Neural progenitor cell (in vitro differentiated cells): ENCODE results near the gene PAIP2. TPM values are rescaled to one million over a fixed set of nuclear protein-coding genes. Genes with fewer than 3 reads are reported as not detected.

Experiments used
- DNase-seq: peaks from one replicate; pipeline ENCODE4 v3.0.0-alpha.2; 2016; ENCODE audit warnings: low spot score
- H2AFZ ChIP-seq: fragments of 200-600 bp; sonication (generic); replicated peaks from 2 replicates; pipeline ENCODE4 v1.6.1; 2016; ENCODE audit warnings: antibody characterized with exemption
- H3F3A ChIP-seq: fragments of 200-600 bp; sonication (generic); 2 replicates; pipeline ENCODE4 v1.6.1; 2016; ENCODE audit warnings: antibody characterized with exemption, low read depth
- H3K27ac ChIP-seq: fragments of 200-600 bp; sonication (generic); 2 replicates; pipeline ENCODE4 v1.5.1; 2016; ENCODE audit warnings: mild to moderate bottlenecking
- H3K27me3 ChIP-seq: fragments of 200-600 bp; sonication (generic); 2 replicates; pipeline ENCODE4 v1.6.1; 2016; ENCODE audit warnings: mild to moderate bottlenecking, moderate library complexity
- H3K36me3 ChIP-seq: fragments of 200-600 bp; sonication (generic); 2 replicates; pipeline ENCODE4 v1.5.1; 2016
- H3K4me1 ChIP-seq: fragments of 200-600 bp; sonication (generic); 2 replicates; pipeline ENCODE4 v1.6.1; 2016; ENCODE audit warnings: mixed run types
- H3K4me2 ChIP-seq: fragments of 200-600 bp; sonication (generic); 2 replicates; pipeline ENCODE4 v1.6.1; 2016
- H3K4me3 ChIP-seq: fragments of 200-600 bp; sonication (generic); 2 replicates; pipeline ENCODE4 v1.5.1; 2016
- H3K79me2 ChIP-seq: fragments of 200-600 bp; sonication (generic); 2 replicates; pipeline ENCODE4 v1.6.1; 2016; ENCODE audit warnings: low read depth
- H3K9ac ChIP-seq: fragments of 200-600 bp; sonication (generic); 2 replicates; pipeline ENCODE4 v1.6.1; 2016
- H3K9me3 ChIP-seq: fragments of 200-600 bp; sonication (generic); 2 replicates; pipeline ENCODE4 v1.5.1; 2016; ENCODE audit warnings: low read depth
- H4K20me1 ChIP-seq: fragments of 200-600 bp; sonication (generic); 2 replicates; pipeline ENCODE4 v1.6.1; 2016; ENCODE audit warnings: low read depth
- H3K27ac Mint-ChIP-seq: 3 replicates; pipeline ENCODE4 v1.8.0; 2021; ENCODE audit warnings: mixed read lengths
- H3K27me3 Mint-ChIP-seq: 2 replicates; pipeline ENCODE4 v1.8.0; 2022; ENCODE audit warnings: low read depth, mild to moderate bottlenecking, inconsistent platforms, moderate library complexity, mixed read lengths; ENCODE audit not compliant: insufficient read depth
- H3K36me3 Mint-ChIP-seq: 3 replicates; pipeline ENCODE4 v1.8.0; 2021; ENCODE audit warnings: mixed read lengths
- H3K4me1 Mint-ChIP-seq: 3 replicates; pipeline ENCODE4 v1.8.0; 2021; ENCODE audit warnings: mixed read lengths
- H3K4me3 Mint-ChIP-seq: 3 replicates; pipeline ENCODE4 v1.8.0; 2021; ENCODE audit warnings: mild to moderate bottlenecking, moderate library complexity, mixed read lengths
- H3K9me3 Mint-ChIP-seq: 3 replicates; pipeline ENCODE4 v1.8.0; 2020; ENCODE audit warnings: mixed read lengths
- EZH2 ChIP-seq: fragments of 200-600 bp; sonication (generic); IDR thresholded peaks from 2 replicates; pipeline ENCODE4 v1.6.1; 2017; ENCODE audit warnings: antibody characterized with exemption, mild to moderate bottlenecking, moderate library complexity
- EZH2phosphoT487 ChIP-seq: fragments of 200-600 bp; sonication (generic); IDR thresholded peaks from 2 replicates; pipeline ENCODE4 v1.6.1; 2017; ENCODE audit warnings: antibody characterized with exemption
- total RNA-seq: library from RNA; depleted of rRNA; stranded (reverse); fragments of >200 nt; gene quantifications from 2 replicates; pipeline ENCODE4 v1.2.3, GENCODE V29; 2015; ENCODE audit warnings: low replicate concordance
- TF ChIP-seq, protein P1 (sequence below): fragments of 200-600 bp; sonication (generic); IDR thresholded peaks from 2 replicates; pipeline ENCODE4 v1.5.1; 2017; ENCODE audit warnings: antibody characterized with exemption, mild to moderate bottlenecking

PAIP2 gene
- total RNA-seq, 1 donor from 2014 or later = 201 TPM

GRCh38 chr5:139312075-139312474 is 29.6 kb upstream of the PAIP2 start:
- H4K20me1 ChIP-seq = peaks cover 100% of the 10 kb centered on the region

DNA sequence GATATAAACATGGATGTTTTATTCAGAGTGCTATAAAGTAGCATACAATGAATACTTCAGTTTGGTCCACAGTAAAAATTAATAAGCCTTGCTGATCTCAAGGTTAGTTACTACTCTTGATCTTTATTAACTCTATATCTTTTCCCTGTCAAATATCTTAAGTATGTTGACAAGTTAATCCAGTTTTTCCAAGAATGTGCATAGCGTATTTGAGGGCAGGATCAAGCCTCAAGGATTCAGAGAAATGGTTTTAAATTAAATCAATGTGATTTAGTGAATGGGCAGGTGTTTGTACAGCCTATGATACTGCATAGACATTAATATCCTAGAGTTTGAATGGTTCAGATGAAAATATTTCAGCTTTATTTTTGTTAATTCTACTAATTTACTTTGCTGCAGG is 27.4 kb upstream of the PAIP2 start:
- peaks cover 22% of the 10 kb centered on the region for H3K4me1 Mint-ChIP-seq
- H3K9me3 Mint-ChIP-seq = no peaks in the 10 kb centered on the region
- H3K27me3 Mint-ChIP-seq = peaks cover 3% of the 10 kb centered on the region
- no peak overlapping the region for H3K4me3 Mint-ChIP-seq
- H2AFZ ChIP-seq = no peak overlapping the region
- no peak overlapping the region for H3K27ac ChIP-seq
- no peak overlapping the region for H3K4me3 ChIP-seq
- H4K20me1 ChIP-seq = peaks cover 98% of the 10 kb centered on the region
- peaks cover 87% of the 10 kb centered on the region for H3F3A ChIP-seq
- no peak for DNase-seq
- TF ChIP-seq EZH2 (no peak), EZH2phosphoT487 (no peak)
- TF ChIP-seq, protein P1, sequence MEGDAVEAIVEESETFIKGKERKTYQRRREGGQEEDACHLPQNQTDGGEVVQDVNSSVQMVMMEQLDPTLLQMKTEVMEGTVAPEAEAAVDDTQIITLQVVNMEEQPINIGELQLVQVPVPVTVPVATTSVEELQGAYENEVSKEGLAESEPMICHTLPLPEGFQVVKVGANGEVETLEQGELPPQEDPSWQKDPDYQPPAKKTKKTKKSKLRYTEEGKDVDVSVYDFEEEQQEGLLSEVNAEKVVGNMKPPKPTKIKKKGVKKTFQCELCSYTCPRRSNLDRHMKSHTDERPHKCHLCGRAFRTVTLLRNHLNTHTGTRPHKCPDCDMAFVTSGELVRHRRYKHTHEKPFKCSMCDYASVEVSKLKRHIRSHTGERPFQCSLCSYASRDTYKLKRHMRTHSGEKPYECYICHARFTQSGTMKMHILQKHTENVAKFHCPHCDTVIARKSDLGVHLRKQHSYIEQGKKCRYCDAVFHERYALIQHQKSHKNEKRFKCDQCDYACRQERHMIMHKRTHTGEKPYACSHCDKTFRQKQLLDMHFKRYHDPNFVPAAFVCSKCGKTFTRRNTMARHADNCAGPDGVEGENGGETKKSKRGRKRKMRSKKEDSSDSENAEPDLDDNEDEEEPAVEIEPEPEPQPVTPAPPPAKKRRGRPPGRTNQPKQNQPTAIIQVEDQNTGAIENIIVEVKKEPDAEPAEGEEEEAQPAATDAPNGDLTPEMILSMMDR = no peak
- H3K4me2 ChIP-seq = peak overlapping the region; percentile 16
- H3K9me3 ChIP-seq = no peaks in the 10 kb centered on the region
- peaks cover 18% of the 10 kb centered on the region for H3K36me3 Mint-ChIP-seq
- peaks cover 40% of the 10 kb centered on the region for H3K36me3 ChIP-seq
- H3K27me3 ChIP-seq = no peaks in the 10 kb centered on the region
- H3K9ac ChIP-seq = no peak overlapping the region
- peaks cover 100% of the 10 kb centered on the region for H3K79me2 ChIP-seq
- H3K27ac Mint-ChIP-seq = no peak overlapping the region
- peaks cover 58% of the 10 kb centered on the region for H3K4me1 ChIP-seq

More at GRCh38 chr5:139312075-139312474, 29.6 kb upstream of the PAIP2 start:
- Histone ChIP-seq H3K4me3 (no peak overlapping the region), H3K27me3 (no peaks in the 10 kb centered on the region), H3F3A (peaks cover 80% of the 10 kb centered on the region), H3K4me1 (peaks cover 64% of the 10 kb centered on the region), H2AFZ (no peak overlapping the region), H3K9ac (no peak overlapping the region), H3K79me2 (peaks cover 100% of the 10 kb centered on the region), H3K9me3 (no peaks in the 10 kb centered on the region), H3K4me2 (peak overlapping the region; percentile 36), H3K27ac (peak overlapping the region; percentile 19), H3K36me3 (peaks cover 21% of the 10 kb centered on the region)
- DNase-seq = peak; percentile 75
- Mint-ChIP-seq H3K4me1 (peaks cover 34% of the 10 kb centered on the region), H3K27ac (no peak overlapping the region), H3K4me3 (no peak overlapping the region), H3K36me3 (peaks cover 19% of the 10 kb centered on the region), H3K9me3 (no peaks in the 10 kb centered on the region), H3K27me3 (peaks cover 5% of the 10 kb centered on the region)
- TF ChIP-seq, protein P1 = no peak
- TF ChIP-seq EZH2 (no peak), EZH2phosphoT487 (no peak)

- Histone ChIP-seq H4K20me1 (peaks cover 93% of the 10 kb centered on the region), H3K27me3 (no peaks in the 10 kb centered on the region), H3K4me2 (peak overlapping the region; percentile 16), H3K9me3 (no peaks in the 10 kb centered on the region), H3K9ac (peak overlapping the region; percentile 2), H3K27ac (peak overlapping the region; percentile 34), H3F3A (peaks cover 85% of the 10 kb centered on the region), H3K4me1 (peaks cover 50% of the 10 kb centered on the region), H2AFZ (no peak overlapping the region), H3K79me2 (peaks cover 100% of the 10 kb centered on the region), H3K4me3 (no peak overlapping the region), H3K36me3 (peaks cover 44% of the 10 kb centered on the region)
- no peak for TF ChIP-seq EZH2
- TF ChIP-seq, protein P1 = no peak
- Mint-ChIP-seq H3K36me3 (peaks cover 15% of the 10 kb centered on the region), H3K9me3 (no peaks in the 10 kb centered on the region), H3K4me3 (no peak overlapping the region), H3K27me3 (peaks cover 5% of the 10 kb centered on the region), H3K27ac (no peak overlapping the region), H3K4me1 (peaks cover 22% of the 10 kb centered on the region)
- peak; percentile 26 for DNase-seq
Observed at GRCh38 chr5:139315056-139315615, 26.5 kb upstream of the PAIP2 start.
